ENCODE results near the gene SMC1A.
"Not testable (repeated sequence)": the region's sequence is repeated elsewhere in the genome, so short reads cannot be mapped to it uniquely, and the experiment has no call there.

The SMC1A gene

DNA sequence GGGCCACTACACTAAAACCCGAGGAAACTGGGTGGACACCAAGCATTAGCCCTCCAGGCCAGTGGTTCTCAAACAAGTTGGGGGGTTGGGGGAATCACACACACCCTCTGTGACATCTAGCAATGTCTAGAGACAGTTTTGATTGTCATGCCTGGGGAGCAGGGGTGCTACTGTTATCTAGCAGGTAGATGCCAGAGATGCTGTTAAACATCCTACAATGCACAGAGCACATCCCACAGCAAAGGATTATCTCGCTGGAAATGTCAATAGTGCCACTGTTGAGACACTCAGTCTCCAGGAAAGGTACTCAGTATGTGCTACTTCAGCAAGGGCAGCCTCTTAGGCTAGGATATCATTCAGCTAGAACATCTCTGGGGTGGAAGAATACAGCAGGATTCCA lies 1.3 kb downstream of the SMC1A start:
- DNase-seq = no peak

DNA sequence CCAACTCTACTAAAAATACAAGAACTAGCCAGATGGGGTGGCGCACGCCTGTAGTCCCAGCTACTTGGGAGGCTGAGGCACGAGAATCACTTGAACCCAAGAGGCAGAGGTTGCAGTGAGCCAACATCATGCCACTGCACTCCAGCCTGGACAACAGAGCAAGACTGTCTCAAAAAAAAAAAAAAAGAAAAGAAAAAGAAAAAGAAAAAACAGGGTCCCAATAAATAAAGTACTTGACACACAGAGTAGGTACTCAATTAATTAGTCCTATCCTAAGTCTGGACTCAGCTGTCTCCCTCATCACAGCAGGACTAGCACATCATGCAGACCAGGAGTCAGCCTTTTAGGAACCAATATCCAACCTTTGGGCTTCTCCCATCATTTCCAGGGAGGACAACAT lies 2.1 kb downstream of the SMC1A start:
- DNase-seq = not testable (repeated sequence)

DNA sequence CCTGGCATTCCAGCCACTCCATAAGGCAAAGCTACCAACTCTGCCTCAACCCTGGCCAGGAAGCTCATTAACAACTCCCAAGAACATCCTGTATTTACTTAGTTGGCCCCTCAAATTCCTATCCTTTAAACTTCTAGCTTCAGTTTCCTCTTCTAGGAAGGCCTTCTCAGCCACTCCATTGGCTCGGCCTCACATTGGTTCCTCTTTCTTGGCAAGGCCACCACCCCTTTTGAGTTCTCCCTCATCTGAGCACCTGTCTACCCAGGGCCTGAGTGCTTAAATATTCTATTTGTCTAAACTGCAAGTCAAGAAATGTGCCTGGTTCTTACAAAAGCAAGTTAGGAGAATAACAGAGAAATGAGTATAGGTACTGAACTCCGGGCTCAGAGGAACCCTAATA lies 10.0 kb downstream of the SMC1A start:
- peak; percentile 42 for DNase-seq

DNA sequence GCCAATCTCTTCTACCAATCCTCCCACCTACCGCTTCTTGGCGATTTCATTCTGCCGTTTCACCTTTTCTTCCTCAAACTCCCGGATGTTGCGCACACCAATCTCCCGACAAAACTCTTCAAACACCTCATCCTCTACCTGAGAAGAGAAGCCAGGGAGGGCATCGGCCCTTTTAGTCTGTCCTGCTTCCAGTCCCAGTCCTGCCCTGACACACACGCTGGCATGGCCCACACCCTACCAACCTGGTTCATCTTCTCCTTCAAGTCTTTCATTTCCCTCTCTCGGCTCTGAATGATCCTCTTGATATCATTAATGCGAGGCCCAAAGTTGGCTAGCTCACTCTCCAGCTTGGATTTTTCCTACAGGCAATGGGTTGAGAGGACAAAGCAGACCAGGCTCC lies 18.9 kb downstream of the SMC1A start:
- DNase-seq = no peak

DNA sequence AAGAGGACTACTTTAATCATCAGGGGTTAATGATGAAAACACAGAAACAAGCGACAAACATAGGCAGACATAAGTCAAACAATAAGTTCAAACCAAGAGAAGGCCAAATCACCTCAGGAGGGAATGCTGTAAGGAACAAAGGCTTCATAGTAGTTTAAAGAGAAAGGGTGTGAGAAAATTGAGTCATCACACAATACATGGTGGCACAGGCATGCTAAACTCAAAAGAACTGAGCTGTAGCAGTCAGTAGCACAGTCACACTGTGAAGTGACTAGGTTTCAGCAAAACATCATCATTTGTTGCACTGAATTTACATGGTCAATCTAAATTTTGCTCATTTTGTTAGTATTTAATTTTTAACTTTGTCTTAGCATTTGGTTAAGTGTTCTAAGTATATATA lies 24.2 kb downstream of the SMC1A start:
- no peak for DNase-seq

DNA sequence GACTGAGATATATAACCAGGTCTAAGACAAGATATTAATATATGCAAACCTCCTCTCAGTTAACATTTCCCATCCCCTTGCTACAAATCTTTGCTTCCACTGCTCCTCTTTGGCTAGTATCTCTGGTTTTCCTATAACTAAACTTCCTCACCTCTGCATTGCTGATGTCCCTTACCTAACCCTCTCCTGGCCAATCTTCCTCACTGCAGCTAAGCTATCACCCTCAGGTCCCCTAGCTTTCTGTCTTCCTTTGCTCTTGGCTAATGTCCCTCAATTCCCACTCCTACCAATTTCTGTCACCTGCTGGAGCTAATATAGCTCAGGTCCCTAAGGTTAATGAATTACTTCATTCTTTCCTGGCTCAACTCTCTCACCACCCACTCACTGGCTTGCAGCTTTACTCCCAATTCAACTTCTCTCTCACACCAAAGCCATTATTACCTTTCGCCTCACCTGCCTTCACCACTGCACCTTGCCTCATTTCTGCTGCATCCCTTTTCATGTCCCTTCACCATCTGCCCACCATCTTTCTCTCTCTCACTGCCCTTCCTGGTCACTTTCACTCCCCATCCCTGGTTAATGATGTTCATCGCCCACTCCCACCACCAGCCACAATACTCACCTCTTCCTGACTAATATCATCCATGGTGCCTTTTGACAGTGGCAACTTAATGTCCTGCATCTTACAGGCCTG lies 26.7 kb downstream of the SMC1A start:
- DNase-seq = no peak

DNA sequence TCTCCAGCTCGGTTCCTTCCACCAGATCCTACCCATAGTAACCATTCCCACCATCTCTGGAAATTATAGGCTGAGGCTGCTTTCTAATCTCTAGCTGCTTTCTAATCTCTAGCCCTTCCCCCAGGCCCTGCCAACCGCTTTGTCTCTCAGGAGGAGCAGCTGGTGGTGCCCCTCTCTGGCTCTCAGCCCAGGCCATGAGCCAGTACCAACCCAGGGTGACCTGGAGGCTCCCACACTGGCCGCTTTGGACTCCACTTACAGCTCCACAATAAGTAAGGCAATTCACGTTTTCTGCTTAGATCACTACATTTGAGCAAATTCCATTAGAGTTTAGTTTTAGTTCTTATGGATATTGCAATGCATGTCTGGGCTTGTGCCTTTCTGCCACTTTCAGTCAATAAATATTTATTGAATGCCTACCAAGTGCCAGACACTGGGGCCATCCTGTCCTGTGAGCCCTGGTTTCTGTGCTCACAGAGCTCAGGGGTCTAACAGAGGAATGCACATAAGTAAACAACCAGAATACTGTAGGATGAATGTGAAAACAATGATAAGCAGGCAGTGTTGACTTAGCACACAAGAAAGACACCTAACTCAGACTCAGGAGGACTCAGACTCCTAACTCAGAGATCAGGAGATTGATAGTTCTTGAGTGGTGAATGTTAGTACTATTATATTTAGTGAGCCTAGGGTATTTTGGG lies 38.9 kb downstream of the SMC1A start:
- no peak for DNase-seq

DNA sequence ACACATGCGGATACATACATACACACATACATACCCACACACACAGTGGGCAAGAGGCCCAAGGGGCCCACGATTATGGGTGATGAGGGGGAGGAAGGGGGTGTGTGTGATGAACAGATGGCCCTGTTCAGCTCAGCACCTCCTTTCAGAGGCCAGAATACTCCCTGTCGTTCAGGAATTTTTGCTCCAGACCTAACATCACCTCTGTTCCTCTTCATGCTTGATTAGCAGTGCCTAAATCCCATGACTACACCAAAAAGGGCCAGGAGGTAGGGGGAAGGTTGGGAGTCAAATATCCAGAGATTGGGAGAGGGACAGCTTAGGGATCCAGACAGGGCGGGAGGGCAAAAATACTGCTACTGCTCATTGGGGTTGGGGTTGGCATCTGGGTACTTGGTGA lies 42.7 kb downstream of the SMC1A start:
- no peak for DNase-seq

DNA sequence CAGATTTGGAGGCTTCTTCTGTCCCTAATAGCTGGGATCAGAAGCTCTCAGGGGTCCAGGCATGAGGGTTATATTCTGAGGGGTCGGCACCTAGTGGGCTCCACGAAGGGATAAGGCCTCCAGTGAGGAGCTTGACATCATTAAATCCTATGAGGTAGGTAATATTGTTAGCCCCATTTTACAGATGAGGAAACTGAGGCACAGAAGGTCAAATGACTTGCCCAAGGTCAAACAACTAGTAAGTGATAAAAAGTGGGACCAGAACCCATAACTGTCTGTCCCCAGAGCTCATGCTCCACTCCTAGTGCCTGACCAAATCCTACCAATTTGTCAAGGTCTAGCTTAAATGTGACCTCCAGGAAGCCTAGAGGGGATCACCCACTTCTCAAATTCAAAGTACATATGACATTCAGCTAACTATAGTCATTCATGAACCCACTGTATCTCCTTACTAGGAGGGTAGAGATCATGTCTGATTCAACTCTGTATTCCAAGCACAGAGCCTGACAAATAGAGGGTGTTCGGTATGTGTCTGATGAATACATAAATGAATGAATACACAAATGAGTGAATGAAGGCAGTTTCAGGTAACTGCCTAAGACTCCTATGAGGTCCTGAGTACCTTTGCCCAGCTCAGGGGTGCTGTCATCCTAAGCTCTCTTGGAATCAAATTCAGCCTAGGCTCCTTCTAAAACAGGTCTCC lies 43.3 kb downstream of the SMC1A start:
- DNase-seq = no peak

DNA sequence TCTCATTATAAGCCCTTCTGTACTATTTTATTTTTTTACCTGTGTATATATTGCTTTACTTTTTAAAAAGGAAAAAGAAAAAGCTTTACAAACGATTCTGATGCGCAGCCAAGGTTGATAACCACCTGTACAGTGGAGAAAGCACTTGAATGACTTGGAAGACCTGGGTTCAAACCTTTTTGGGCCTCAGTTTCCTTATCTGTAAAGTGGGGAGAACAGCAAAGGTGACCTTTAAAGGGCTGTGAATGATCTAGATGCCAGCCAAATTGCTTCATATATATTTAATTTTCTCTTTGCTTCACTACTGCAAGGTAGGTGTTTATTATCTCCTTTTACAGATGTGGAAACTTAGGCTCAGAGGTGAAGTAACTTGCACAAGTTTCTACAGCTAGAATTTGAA lies 45.0 kb downstream of the SMC1A start:
- DNase-seq = no peak

DNA sequence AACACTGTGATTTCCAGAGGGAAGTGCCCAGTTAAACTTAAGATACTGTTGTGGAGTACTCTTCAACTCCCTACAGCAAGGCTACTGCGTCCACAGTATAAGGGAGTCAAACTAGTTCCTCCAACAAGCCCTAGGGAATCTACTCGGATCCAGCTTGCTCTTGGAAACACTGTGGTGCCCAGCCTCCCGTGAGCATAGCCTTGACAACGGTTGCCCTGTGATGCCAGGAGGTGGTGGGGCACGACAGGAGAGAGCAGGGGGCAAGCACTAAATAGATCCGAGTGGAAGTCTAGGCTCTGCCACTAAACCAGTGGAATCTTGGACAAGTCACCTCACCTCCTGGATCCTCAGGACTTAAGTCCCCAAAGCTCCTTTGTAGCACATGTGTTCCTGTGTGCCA lies 45.6 kb downstream of the SMC1A start:
- DNase-seq = no peak

DNA sequence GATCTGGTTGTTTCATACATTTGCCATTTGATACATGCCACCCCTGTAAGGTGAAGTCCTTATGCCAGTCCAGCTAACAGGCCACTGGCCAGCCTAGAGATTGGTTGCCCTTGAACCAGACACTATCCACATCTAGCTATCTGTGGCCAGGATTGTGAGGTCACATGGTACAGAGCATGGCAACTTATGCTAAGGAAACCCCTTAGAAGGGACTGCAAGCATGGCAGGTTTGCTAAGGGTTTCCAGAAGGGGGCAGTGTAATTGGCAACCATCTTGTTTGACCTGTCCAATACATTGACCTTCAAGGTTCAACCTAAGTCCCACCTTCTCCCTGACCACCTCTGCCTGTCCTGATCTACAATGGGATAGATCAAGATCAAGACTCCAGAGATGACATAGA lies 47.5 kb downstream of the SMC1A start:
- no peak for DNase-seq

DNA sequence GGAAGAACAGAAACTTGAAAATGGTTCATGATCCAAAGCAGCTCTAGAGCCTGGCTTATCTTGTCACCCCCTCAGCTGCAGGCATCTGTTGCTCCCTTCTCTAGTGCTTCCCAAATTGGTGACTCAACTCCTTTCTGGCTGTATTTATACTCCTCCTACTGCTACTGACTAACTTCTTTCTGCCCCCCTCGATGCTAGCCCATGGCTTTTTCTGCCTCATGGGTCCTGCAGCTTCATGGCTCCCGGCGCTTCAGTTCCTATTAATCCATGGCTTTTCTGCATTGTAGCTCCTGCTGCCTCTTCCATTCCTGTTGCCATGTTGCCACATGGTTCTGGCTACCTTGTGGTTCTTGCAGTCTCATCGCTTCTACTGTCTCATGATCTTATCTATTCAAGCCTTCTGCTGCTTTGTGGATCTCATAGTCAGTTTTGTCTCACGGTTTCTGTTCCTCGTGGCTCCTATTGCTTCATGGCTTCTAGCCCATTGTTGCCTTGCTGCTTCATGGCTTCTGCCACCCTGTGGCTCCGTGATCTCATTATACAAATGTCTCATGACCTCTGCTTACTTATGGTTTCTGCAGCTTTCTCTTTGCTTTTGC lies 48.1 kb downstream of the SMC1A start:
- DNase-seq = peak; percentile 77

DNA sequence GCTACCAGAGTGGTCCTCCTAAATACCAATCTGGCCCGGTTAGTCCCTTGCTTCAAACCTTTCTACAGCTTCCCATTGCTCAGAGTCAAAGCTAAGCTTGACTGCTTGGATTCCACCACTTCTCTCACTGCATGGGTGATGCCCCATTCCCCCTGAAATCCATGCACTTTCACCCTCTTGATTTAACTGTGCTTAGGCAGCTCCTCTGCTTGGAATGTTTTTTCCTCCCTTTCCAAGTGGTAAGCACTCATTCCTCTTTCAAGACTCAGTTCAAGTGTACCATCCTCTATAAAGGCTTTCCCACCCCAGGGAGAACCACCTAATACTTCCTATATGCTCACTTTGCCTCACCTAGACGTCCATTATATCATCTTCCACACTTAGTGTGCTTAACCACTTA lies 49.1 kb downstream of the SMC1A start:
- DNase-seq = no peak

DNA sequence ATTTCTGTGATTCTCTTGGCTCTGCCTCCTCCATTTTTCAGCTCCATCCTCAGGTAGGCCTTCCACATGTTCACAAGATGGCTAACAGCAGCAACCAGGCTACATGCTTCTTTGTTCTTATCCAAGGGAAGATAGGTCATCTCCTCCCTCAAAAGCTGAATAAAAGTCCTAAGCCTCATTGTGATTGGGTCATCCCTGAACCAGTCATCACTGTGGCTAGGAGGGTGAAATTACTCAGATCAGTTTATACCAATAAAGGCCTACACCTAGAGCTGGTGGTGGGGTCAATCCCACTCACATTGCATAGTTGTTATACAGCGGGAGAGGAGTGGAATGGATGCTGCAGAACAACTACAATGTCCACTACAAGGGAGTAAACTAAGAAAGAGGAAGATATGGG lies 56.0 kb downstream of the SMC1A start:
- not testable (repeated sequence) for DNase-seq

DNA sequence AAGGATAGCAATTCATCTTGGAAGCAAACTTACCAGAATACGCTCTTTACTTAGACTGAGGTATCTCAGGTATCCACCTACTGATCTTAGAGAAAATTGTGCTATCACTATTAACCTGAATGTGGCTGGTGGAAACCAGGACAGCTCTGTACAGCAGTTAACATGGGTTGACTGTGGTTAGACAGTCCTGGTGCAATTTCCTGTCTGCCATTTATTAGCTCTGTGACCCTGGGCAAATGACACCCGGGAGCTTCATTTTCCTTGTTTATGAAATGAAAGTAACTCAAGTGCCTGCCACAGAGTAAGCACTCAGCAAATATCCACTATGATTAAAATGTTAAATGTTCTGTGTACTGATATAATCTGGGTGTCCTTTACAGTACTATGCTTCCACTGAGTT lies 60.0 kb downstream of the SMC1A start:
- DNase-seq = peak; percentile 62

DNA sequence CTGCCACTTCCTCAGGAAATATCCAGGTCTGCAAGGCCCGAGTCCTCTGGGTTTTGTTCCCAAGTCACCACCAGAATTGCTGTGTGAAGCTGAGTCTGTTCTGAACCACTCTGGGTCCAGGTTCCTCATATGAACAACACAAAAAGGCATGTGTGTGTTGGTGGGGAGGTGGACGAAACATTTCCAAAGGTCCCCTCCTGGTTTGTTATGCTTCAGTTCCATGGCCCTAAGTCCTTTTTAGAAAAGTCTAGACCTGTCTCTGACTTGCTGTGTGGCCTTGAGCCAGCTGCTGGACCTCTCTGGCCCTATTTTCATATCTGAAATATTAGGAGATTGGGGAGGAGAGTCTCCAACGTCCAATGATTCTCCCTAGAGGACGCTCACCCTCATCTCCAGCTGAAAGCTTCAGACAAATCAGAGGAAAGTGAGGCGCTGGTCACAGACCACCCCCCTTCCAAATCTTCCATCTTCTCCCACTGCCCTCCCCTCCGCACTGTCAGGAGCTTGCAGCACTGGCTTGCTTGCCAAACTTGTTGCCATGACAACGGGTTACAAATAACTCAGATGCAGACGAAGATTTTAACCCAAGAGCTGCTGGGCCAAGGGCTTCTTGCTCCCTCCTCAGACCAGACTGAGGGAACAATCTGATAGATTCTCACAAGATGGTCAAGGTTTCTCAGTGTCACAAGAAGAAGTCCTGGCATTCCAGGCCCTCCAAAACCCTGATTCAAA lies 64.5 kb downstream of the SMC1A start:
- peak; percentile 37 for DNase-seq

DNA sequence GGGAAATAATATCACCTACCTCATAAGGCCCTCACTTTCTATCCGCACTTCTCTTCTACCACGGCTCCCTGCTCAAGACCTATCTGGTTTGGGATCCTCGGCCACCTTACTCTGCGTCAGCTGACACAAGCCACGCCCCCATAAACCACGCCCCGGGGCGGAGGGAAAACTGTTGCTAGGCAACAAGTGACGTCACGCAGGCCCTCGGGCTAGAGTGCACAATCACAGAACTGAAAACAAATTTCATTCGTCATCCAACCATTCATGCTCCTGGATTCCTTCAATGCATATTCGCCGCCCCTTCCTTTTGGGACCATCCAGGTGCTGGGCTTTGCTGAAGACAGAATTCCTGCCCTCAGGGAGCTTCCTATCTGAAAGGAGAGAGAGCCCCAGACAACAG lies 66.3 kb downstream of the SMC1A start:
- peak; percentile 21 for DNase-seq

DNA sequence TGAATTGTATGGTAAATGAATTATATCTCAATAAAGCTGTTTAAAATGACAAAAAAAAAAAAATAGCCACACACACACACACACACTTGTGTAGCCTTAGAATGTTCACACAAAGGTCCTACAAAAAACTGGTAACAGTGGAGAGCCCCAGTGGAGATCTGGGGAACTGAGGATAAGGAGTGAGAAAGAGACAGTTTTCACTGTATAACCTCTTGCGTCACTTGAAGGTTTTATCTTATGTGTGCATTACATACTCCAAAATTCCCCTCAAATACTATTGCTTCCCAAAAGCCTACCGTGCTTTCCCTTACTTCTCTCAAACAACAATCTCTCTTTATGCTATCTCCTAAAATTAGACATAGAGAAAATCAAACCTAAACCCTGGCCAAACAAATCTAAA lies 67.8 kb downstream of the SMC1A start:
- DNase-seq = peak; percentile 13

DNA sequence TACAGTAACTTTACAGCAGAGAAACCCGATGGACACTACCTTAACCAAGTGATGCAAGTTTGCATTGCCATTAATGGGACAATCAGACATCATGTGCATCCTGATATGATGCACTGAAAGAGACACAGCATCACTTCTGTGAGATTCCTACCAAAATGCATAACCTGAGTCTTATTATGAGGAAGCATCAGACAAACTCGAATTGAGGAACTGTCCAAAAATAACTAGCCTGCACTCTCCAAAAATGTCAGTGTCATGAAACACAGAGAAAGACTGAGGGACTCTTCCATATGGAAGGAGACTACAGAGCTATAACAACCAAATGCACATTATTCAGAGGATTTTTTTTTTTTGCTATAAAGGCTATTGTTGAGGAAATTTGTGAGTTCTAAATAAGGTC lies 74.5 kb downstream of the SMC1A start:
- no peak for DNase-seq

DNA sequence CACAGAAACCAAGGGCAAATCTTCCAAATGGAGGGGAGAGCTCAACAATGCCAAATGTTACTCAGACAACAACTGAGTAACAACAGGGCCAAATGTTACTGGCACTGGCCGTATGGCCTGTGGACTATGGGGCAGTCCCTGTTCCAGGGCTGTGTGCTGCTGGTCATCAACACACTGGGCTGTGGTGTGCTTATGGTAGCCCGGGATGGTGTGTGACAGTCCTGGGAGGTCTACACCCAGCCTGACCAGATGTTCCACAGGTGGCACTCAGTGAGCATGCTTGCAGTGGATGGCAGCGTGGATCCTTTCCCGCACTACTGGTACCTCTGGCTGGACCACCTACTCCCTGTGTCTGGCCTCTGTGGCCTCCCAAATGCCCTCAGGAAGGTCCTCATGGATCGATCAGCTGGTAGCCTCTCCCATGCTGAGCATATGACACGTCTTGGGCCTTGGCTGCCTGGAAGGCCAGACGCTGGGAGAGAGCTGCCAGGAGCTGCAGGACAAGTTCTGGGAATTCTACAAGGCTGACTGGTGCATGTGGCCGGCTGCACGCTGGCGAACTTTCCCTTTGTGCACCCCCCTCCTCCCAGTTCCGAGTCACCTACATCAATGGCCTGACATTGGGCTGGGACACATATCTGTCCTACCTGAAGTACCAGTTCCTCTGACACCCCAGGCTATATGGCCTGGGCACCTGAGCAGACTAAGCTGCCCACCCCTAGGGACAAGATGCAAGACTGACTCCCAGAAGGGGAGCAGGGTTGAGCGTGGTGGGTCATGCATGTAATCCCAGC lies 81.4 kb downstream of the SMC1A start:
- no peak for DNase-seq

DNA sequence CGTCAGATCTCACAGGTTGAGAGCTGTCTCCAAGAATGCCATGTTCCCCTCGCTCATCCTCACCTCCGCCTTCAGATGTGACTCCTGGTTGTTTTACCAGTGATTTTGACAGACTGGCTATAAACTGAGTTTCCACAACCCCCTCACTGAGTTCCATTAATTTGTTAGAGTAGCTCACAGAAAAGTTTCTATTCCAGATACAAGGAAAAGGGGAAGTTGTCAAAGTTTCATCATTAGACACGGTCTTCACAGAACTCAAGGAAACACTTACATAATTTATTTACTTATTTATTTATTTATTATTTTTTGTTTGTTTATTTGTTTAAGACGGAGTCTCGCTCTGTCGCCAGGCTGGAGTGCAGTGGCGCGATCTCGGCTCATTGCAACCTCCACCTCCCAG lies 85.4 kb downstream of the SMC1A start:
- DNase-seq = no peak

All from hematopoietic multipotent progenitor cell treated with erythropoietin and hydrocortisone succinate and interleukin-3 and kit ligand, for 4 days (in vitro differentiated cells).